Nephron (organoid): ENCODE results near the gene LYZL4.

ENCODE experiments used
- H3K27ac Mint-ChIP-seq, 3 experiments: 2 replicates each; pipeline ENCODE4 v1.8.0; 2020; ENCODE audit warnings: mixed read lengths in 3 of 3, mild to moderate bottlenecking in 2 of 3, moderate library complexity in 1 of 3
- H3K27me3 Mint-ChIP-seq: 2 replicates; pipeline ENCODE4 v1.8.0; 2021; ENCODE audit warnings: low read depth, mild to moderate bottlenecking, moderate library complexity, mixed read lengths
- H3K36me3 Mint-ChIP-seq: 2 replicates; pipeline ENCODE4 v1.8.0; 2020; ENCODE audit warnings: low read depth, mixed read lengths
- H3K4me1 Mint-ChIP-seq: 2 replicates; pipeline ENCODE4 v1.8.0; 2020; ENCODE audit warnings: mixed read lengths
- H3K4me3 Mint-ChIP-seq, 3 experiments: 2 replicates each; pipeline ENCODE4 v1.8.0; 2020; ENCODE audit warnings: mild to moderate bottlenecking in 3 of 3, mixed read lengths in 3 of 3, moderate library complexity in 2 of 3
- H3K9me3 Mint-ChIP-seq: 2 replicates; pipeline ENCODE4 v1.8.0; 2020; ENCODE audit warnings: mixed read lengths
- TF ChIP-seq, protein P1 (sequence below), 3 experiments: fragments of 200-600 bp; sonication (generic); IDR thresholded peaks; one replicate each; pipeline ENCODE4 v1.5.0; 2021; ENCODE audit warnings: antibody characterized with exemption in 3 of 3; ENCODE audit not compliant: unreplicated experiment in 3 of 3

LYZL4 gene

DNA sequence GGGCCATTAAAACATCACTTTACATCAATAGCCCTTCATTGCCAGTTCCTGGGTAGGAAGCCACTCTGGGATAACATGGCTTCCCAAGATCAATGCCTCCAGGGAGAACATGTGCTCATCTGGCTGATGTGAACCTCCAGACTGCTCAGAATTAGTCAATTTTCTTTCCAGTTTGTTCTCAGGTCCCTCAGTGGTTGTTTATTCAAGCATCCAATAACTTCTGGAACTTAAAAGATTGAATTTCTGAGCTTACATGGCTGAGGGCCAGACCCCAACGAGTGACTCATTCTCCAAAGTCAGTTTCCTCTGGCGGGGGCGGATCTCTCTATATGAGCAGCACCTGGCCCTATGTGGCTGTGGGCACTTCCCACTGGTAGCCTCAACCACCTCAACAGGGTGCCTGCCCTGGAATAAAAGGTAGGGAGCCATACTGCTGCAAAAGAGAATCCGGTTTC is 34.0 kb downstream of the LYZL4 start:
- Mint-ChIP-seq H3K27ac (no peak overlapping the region), H3K36me3 (no peaks in the 10 kb centered on the region), H3K4me3 (no peak overlapping the region), H3K4me1 (peaks cover 25% of the 10 kb centered on the region), H3K9me3 (no peaks in the 10 kb centered on the region), H3K27me3 (peaks cover 6% of the 10 kb centered on the region)
- TF ChIP-seq, protein P1, sequence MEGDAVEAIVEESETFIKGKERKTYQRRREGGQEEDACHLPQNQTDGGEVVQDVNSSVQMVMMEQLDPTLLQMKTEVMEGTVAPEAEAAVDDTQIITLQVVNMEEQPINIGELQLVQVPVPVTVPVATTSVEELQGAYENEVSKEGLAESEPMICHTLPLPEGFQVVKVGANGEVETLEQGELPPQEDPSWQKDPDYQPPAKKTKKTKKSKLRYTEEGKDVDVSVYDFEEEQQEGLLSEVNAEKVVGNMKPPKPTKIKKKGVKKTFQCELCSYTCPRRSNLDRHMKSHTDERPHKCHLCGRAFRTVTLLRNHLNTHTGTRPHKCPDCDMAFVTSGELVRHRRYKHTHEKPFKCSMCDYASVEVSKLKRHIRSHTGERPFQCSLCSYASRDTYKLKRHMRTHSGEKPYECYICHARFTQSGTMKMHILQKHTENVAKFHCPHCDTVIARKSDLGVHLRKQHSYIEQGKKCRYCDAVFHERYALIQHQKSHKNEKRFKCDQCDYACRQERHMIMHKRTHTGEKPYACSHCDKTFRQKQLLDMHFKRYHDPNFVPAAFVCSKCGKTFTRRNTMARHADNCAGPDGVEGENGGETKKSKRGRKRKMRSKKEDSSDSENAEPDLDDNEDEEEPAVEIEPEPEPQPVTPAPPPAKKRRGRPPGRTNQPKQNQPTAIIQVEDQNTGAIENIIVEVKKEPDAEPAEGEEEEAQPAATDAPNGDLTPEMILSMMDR (IDR thresholded peaks at IDR 0.05; ENCODE audit: unreplicated experiment in 3 of 3), result no peak

GRCh38 chr3:42375121-42375800 is 35.1 kb downstream of the LYZL4 start:
- Mint-ChIP-seq H3K9me3 (no peaks in the 10 kb centered on the region), H3K4me3 (no peak overlapping the region), H3K27me3 (peaks cover 10% of the 10 kb centered on the region), H3K27ac (no peak overlapping the region), H3K4me1 (peaks cover 32% of the 10 kb centered on the region), H3K36me3 (no peaks in the 10 kb centered on the region)
- TF ChIP-seq, protein P1 (IDR thresholded peaks at IDR 0.05; ENCODE audit: unreplicated experiment in 3 of 3), result no peak

- H3K4me3 Mint-ChIP-seq, result no peak overlapping the region
- TF ChIP-seq, protein P1 (IDR thresholded peaks at IDR 0.05; ENCODE audit: unreplicated experiment in 3 of 3), result no peak
- H3K27ac Mint-ChIP-seq, result no peak overlapping the region
- no peaks in the 10 kb centered on the region for H3K9me3 Mint-ChIP-seq
- H3K4me1 Mint-ChIP-seq, result peaks cover 41% of the 10 kb centered on the region
- H3K27me3 Mint-ChIP-seq, result peaks cover 22% of the 10 kb centered on the region
- no peaks in the 10 kb centered on the region for H3K36me3 Mint-ChIP-seq
Observed at GRCh38 chr3:42371776-42372175, 38.6 kb downstream of the LYZL4 start.

- peak overlapping the region in 1 of 3 experiments; percentile 61 for H3K27ac Mint-ChIP-seq
- TF ChIP-seq, protein P1 (IDR thresholded peaks at IDR 0.05; ENCODE audit: unreplicated experiment in 3 of 3), result no peak
- no peak overlapping the region for H3K4me3 Mint-ChIP-seq
- H3K27me3 Mint-ChIP-seq, result peaks cover 25% of the 10 kb centered on the region
- no peaks in the 10 kb centered on the region for H3K36me3 Mint-ChIP-seq
- H3K4me1 Mint-ChIP-seq, result peaks cover 27% of the 10 kb centered on the region
- peaks cover 2% of the 10 kb centered on the region for H3K9me3 Mint-ChIP-seq
Observed at GRCh38 chr3:42369832-42370231, 40.6 kb downstream of the LYZL4 start.

DNA sequence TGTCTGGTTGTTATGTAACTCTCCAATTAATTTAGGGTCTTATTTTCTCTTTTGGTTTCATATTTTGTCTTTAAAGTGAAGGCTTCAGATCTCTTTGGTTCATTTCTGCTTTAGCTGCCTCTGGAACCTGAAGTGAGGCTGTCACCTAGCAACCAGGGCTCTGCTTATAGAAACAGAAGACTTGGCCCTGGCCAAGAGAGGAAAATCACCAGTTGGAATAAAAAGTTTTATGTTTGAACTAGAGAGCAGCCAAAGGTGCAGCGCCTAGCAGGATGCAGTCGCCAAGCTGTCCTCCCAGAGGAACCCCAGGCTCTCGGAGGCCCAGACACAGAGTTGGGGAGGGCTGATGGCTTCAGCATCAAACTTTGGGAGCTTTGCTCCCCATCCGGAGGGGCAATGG is 41.1 kb downstream of the LYZL4 start:
- Mint-ChIP-seq H3K4me1 (peaks cover 25% of the 10 kb centered on the region), H3K36me3 (no peaks in the 10 kb centered on the region), H3K27me3 (peaks cover 25% of the 10 kb centered on the region), H3K4me3 (no peak overlapping the region), H3K27ac (peak overlapping the region in 2 of 3 experiments; percentile 6 to 61), H3K9me3 (peaks cover 2% of the 10 kb centered on the region)
- TF ChIP-seq, protein P1 (IDR thresholded peaks at IDR 0.05; ENCODE audit: unreplicated experiment in 3 of 3), result no peak

DNA sequence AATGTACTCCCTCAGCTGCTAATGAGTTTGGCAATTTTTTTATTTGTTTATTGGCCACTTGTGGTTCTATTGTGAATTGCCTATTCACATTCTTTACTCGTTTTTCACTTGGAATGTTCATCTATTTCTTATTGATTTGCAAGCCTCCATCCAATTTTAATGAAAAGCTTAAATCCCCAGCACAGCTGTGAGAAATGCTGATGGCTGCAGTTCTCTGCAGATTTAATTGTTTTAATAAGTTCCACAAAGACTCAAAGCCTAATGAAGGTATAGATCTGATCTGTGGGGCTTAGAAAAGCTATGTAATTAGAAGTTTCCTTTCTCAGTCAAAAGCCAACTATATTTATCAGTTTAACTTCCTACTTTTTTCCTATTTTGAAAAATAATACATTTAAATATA is 41.5 kb downstream of the LYZL4 start:
- TF ChIP-seq, protein P1 (IDR thresholded peaks at IDR 0.05; ENCODE audit: unreplicated experiment in 3 of 3), result no peak
- Mint-ChIP-seq H3K4me1 (peaks cover 21% of the 10 kb centered on the region), H3K4me3 (no peak overlapping the region), H3K27me3 (peaks cover 25% of the 10 kb centered on the region), H3K36me3 (no peaks in the 10 kb centered on the region), H3K9me3 (peaks cover 2% of the 10 kb centered on the region), H3K27ac (peak overlapping the region in 2 of 3 experiments; percentile 6 to 61)
